ENCODE results near the gene TOMM22. TPM values are rescaled to one million over a fixed set of nuclear protein-coding genes. Genes with fewer than 3 reads are reported as not detected.

TOMM22 gene
- total RNA-seq, 2 donors from 2014 or later = 97.1 to 149 TPM

DNA sequence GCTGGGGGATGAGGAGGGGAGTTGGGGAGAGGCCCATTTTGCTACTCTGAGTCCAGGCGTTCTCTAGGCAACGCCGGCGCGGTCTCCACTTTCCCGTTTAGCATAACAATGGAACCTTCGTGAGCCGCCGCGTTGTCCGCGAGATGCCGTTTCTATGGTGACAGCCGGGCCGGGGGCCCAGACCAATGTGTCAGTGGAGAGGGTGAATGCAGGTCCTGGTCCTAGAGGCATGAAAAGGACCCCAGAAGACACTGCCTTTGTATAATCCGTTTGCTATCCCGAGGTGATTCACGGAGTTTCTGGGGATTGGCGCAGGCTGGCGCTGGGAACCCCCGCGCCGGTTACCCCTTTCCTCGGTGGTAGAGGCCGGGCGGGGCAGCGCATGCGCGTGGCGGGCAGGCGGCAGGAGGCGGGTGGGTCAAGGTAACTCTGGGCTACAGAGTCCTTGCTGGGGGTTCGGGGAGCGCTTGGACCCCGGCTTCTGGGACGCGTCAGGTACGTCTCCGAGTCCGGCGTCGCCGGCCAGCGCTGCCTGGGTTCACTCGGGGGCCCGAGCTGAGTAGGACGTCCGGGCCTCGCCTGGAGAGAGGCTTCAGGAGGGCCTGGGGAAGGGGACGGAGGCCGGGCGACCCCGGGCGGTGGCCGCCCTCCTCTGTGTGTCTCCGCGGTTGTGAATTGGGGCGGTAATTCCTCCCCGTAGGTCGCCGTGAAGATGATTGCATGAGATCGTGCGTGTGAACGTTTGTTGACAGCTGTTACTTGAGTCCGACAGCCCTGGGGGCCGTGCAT, 25.3 kb upstream of the TOMM22 start, which contains the start of the genes CBY1 and FAM227A:
Gene CBY1, plus strand, starts transcription at position 383 of the 789 bp plus-strand sequence. CDS start 11,417 bp downstream, outside the sequence.
Gene FAM227A, minus strand, starts transcription at position 137 of the 789 bp plus-strand sequence. CDS start 6,224 bp downstream, outside the sequence.
- Histone ChIP-seq H3K27me3 (no peaks in the 10 kb centered on the region), H3K36me3 (peaks cover 6% of the 10 kb centered on the region), H3K9me3 (no peaks in the 10 kb centered on the region), H3K27ac (peak within 1 kb of the TSS; percentile 81), H3K4me1 (peaks cover 5% of the 10 kb centered on the region), H3K9ac (ENCODE audit: low read depth in 2 of 2, low read length in 2 of 2) (peak within 1 kb of the TSS; percentile 86 to 92), H3K4me3 (peak within 1 kb of the TSS; percentile 94)
- TF ChIP-seq, protein P1, sequence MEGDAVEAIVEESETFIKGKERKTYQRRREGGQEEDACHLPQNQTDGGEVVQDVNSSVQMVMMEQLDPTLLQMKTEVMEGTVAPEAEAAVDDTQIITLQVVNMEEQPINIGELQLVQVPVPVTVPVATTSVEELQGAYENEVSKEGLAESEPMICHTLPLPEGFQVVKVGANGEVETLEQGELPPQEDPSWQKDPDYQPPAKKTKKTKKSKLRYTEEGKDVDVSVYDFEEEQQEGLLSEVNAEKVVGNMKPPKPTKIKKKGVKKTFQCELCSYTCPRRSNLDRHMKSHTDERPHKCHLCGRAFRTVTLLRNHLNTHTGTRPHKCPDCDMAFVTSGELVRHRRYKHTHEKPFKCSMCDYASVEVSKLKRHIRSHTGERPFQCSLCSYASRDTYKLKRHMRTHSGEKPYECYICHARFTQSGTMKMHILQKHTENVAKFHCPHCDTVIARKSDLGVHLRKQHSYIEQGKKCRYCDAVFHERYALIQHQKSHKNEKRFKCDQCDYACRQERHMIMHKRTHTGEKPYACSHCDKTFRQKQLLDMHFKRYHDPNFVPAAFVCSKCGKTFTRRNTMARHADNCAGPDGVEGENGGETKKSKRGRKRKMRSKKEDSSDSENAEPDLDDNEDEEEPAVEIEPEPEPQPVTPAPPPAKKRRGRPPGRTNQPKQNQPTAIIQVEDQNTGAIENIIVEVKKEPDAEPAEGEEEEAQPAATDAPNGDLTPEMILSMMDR (IDR thresholded peaks at IDR 0.05) = no peak
- peak; percentile 91 for DNase-seq
- intact Hi-C loops (cut with DNase I) = no loop called here

DNA sequence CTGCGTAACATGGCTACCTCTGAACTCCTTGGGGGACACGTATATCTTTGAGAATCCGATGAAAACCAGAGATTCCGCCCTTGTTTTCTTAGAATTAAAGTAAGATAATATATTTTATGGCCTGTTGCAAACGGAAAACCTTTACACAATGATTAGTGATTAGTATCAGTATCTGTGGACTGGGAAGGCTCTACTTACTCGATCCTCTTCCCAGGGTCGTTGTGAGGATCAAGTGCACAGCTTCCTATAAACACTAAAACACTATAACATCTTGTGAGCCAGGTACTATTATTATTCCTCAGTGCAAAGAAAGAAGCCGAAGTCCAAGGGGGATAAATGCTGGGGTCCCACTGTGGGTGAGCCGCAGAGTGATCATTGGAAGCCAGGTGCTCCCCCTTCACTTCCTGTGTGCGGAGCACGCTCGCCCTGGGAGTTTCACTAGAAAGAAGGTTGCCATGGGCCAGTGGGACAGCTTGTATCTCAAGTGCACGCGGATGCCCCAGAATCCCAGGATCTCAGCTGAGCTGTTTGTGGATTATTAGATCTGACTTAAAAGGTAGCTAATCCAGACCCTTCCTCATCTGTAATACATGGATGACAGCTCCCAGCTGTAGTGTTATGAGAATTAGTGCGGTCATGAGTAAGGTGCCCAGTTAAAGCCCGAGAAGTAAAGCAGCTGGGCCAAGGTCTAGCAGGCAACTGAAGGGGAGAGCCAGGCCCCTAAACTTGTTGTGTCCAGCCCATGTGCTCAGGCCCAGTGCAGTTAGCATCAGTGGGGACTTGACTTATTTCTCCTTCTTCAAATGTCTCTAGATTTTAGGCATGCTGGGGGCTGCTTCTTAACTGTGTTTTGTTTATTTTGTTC, 24.5 kb upstream of the TOMM22 start:
- TF ChIP-seq, protein P1 (IDR thresholded peaks at IDR 0.05) = no peak
- intact Hi-C loops (cut with DNase I) = no loop called here
- H3K9me3 ChIP-seq = no peaks in the 10 kb centered on the region

DNA sequence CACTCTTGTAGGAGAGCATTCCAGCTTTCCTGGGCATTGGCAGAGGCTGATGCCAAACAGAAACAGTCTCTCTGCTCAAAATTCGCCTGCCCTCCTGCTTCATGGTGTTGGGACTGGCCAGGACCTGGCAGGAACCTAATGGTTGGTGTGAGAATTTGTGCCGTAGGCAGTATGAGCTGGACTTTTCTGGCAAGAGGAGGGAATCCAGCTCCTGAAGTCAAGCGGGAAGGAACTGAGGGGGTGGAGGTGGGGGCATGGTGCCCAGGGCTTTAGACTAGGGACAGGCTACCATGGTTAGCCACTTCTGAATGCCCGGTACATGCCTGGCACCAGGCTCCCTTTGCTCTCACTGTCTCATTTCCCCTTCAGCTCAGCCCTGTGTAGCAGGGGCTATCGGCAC, 6.9 kb upstream of the TOMM22 start:
- intact Hi-C loops (cut with DNase I) = no loop called here

More for the DNA sequence above, 24.5 kb upstream of the TOMM22 start:
- no peaks in the 10 kb centered on the region for H3K27me3 ChIP-seq
- H3K4me3 ChIP-seq = peak overlapping the region; percentile 94
- H3K9ac ChIP-seq (ENCODE audit: low read depth in 2 of 2, low read length in 2 of 2) = peak overlapping the region; percentile 86 to 92
- peak overlapping the region; percentile 81 for H3K27ac ChIP-seq
- H3K36me3 ChIP-seq = peaks cover 6% of the 10 kb centered on the region
- peak; percentile 38 for DNase-seq
- H3K4me1 ChIP-seq = peaks cover 5% of the 10 kb centered on the region

DNA sequence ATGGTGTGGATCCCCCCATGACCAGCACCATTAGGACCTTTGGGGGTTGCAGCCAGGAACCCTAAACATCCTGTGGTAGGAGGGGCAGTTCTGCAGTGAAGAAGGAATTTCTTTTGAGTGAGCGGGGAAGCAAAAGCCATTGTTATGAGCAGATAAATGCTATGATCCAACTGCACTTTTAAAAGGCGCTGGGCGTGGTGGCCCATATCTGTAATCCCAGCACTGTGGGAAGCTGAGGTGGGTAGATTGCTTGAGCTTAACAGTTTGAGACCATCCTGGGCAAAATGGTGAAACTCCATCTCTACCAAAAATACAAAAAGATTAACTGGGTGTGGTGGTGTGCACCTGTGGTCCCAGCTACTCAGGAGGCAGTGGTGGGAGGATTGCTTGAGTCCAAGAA, 5.9 kb upstream of the TOMM22 start:
- TF ChIP-seq, protein P1 (IDR thresholded peaks at IDR 0.05) = no peak
- intact Hi-C loops (cut with DNase I) = no loop called here
- Histone ChIP-seq H3K27ac (no peak overlapping the region), H3K9me3 (no peaks in the 10 kb centered on the region), H3K36me3 (no peaks in the 10 kb centered on the region), H3K27me3 (no peaks in the 10 kb centered on the region), H3K4me3 (no peak overlapping the region), H3K4me1 (no peaks in the 10 kb centered on the region), H3K9ac (ENCODE audit: low read depth in 2 of 2, low read length in 2 of 2) (no peak overlapping the region)
- DNase-seq = no peak

More for the DNA sequence above, 6.9 kb upstream of the TOMM22 start:
- no peak for DNase-seq
- Histone ChIP-seq H3K4me1 (no peaks in the 10 kb centered on the region), H3K9me3 (no peaks in the 10 kb centered on the region), H3K36me3 (no peaks in the 10 kb centered on the region), H3K27ac (no peak overlapping the region), H3K27me3 (no peaks in the 10 kb centered on the region), H3K4me3 (no peak overlapping the region), H3K9ac (ENCODE audit: low read depth in 2 of 2, low read length in 2 of 2) (no peak overlapping the region)
- TF ChIP-seq, protein P1 (IDR thresholded peaks at IDR 0.05) = no peak

DNA sequence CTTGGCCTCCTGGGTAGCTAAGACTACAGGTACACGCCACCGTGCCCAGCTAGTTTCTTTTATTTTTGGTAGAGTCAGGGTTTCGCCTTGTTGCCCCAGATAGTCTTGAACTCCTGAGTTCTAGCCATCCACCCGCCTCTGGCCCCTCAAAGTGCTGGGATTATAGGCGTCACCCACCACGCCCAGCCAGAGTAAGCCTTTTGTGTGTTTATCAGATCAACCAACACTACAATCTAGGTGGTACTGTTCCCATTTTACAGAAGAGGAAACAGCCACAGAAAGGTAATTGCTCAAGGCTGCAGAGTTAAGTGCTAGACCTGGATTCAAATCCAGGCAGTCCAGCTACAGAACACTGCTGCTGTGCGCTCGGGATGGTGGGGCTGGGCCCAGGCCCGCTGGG, 3.1 kb downstream of the TOMM22 start:
- Histone ChIP-seq H3K9me3 (no peaks in the 10 kb centered on the region), H3K4me3 (no peak overlapping the region), H3K4me1 (peaks cover under 1% of the 10 kb centered on the region), H3K27ac (no peak overlapping the region), H3K9ac (ENCODE audit: low read depth in 2 of 2, low read length in 2 of 2) (no peak overlapping the region), H3K36me3 (peaks cover 19% of the 10 kb centered on the region), H3K27me3 (no peaks in the 10 kb centered on the region)
- TF ChIP-seq, protein P1 (IDR thresholded peaks at IDR 0.05) = no peak
- intact Hi-C loops (cut with DNase I) = no loop called here
- no peak for DNase-seq
